Measurements from ENCODE around the gene PARP1. TPM values are rescaled to one million over a fixed set of nuclear protein-coding genes. Genes with fewer than 3 reads are reported as not detected.
A peak's percentile ranks its signal among the peaks of the same experiment; 100 is the strongest.

PARP1 gene
- total and polyA plus RNA-seq, 2 donors from 2014 or later: 37.9 to 71.1 TPM

DNA sequence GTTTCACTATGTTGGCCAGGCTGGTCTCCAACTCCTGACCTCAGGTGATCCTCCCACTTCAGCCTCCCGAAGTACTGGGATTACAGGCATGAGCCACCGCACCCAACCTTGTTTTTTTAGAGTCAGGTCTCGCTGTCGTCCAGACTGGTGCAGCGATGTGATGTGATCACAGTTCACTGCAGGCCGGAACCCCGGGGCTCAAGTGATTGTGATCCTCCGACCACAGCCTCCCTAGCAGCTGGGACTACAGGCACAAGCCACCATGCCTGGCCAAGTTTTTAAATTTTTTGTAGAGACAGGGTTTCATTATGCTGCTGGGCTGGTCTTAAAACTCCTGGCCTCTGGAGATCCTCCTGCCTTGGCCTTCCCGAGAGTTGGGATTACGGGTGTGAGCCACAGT is 52.9 kb downstream of the PARP1 start:
- no peak overlapping the region for H3K27ac ChIP-seq (ENCODE audit: low read depth in 2 of 2, low read length in 2 of 2)
- H3K4me3 ChIP-seq (ENCODE audit: low read length in 3 of 3): no peak overlapping the region
- H3K36me3 ChIP-seq (ENCODE audit: control insufficient read depth in 2 of 3, insufficient read depth in 3 of 3, low read length in 3 of 3): peaks cover 0 to 4% (median 1%) of the 10 kb centered on the region in 3 donors
- no peaks in the 10 kb centered on the region for H3K27me3 ChIP-seq (ENCODE audit: control insufficient read depth, insufficient read depth, low read length)
- FAIRE-seq (no peak), DNase-seq (no peak)
- H3K4me1 ChIP-seq (ENCODE audit: control insufficient read depth in 2 of 3, insufficient read depth in 2 of 3, low read depth in 1 of 3, low read length in 3 of 3): no peaks in the 10 kb centered on the region
- no peaks in the 10 kb centered on the region for H3K9me3 ChIP-seq (ENCODE audit: control insufficient read depth in 2 of 3, insufficient read depth in 1 of 3, low read length in 3 of 3)
- no peak overlapping the region for H3K9ac ChIP-seq (ENCODE audit: low read length in 3 of 3)
- intact Hi-C loops (cut with DNase I): no loop called here
- TF ChIP-seq, protein P1, sequence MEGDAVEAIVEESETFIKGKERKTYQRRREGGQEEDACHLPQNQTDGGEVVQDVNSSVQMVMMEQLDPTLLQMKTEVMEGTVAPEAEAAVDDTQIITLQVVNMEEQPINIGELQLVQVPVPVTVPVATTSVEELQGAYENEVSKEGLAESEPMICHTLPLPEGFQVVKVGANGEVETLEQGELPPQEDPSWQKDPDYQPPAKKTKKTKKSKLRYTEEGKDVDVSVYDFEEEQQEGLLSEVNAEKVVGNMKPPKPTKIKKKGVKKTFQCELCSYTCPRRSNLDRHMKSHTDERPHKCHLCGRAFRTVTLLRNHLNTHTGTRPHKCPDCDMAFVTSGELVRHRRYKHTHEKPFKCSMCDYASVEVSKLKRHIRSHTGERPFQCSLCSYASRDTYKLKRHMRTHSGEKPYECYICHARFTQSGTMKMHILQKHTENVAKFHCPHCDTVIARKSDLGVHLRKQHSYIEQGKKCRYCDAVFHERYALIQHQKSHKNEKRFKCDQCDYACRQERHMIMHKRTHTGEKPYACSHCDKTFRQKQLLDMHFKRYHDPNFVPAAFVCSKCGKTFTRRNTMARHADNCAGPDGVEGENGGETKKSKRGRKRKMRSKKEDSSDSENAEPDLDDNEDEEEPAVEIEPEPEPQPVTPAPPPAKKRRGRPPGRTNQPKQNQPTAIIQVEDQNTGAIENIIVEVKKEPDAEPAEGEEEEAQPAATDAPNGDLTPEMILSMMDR (IDR thresholded peaks at IDR 0.05; ENCODE audit: borderline replicate concordance, extremely low read depth, insufficient read depth): no peak

DNA sequence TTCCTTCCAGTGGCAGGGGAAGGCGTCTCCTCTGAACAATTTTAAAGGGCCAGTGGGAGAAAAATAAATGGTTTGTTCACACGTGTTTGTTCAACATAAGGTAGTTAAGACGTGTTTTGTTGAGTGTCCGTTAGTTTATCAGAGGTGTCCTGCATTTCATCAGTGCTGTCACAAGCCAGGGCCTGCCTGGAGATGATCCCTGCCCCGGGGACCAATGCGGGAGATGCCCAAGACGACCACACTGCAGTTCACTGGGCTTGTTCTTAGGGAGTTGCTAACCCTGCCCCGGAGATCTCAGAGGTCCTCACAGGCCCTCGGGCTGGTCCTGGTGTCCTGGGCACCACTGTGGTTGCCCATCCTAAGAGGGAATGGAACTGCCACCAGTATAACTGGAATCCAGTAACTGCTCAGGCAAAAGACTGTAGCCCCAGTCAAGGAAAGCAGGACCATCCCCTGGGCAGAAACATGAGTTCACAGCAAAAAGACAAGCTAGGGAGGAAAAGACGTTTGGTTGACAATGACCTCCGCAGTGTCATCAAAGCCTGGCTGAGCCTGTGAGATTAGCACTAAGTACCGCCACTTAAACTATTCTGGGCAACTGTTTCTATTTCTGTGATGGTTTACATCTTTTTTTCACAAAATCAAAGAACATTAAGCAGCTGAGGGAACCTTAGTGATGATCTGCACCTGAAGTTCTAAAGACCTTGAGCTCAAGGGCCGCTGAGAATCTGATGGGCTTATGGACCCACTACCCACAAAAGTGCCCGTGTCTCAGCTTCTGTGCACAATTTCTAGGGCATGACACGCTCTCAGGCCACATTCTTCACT is 54.0 kb downstream of the PARP1 start:
- no peak overlapping the region for H3K27ac ChIP-seq (ENCODE audit: low read depth in 2 of 2, low read length in 2 of 2)
- DNase-seq: no peak
- no peak overlapping the region for H3K4me3 ChIP-seq (ENCODE audit: low read length in 3 of 3)
- no peak overlapping the region for H3K9ac ChIP-seq (ENCODE audit: low read length in 3 of 3)
- no peaks in the 10 kb centered on the region for H3K4me1 ChIP-seq (ENCODE audit: control insufficient read depth in 2 of 3, insufficient read depth in 2 of 3, low read depth in 1 of 3, low read length in 3 of 3)
- H3K27me3 ChIP-seq (ENCODE audit: control insufficient read depth, insufficient read depth, low read length): no peaks in the 10 kb centered on the region
- no peak for FAIRE-seq
- H3K36me3 ChIP-seq (ENCODE audit: control insufficient read depth in 2 of 3, insufficient read depth in 3 of 3, low read length in 3 of 3): peaks cover 0 to 4% (median 0%) of the 10 kb centered on the region in 3 donors
- intact Hi-C loops (cut with DNase I): no loop called here
- TF ChIP-seq, protein P1 (IDR thresholded peaks at IDR 0.05; ENCODE audit: borderline replicate concordance, extremely low read depth, insufficient read depth): no peak
- H3K9me3 ChIP-seq (ENCODE audit: control insufficient read depth in 2 of 3, insufficient read depth in 1 of 3, low read length in 3 of 3): no peaks in the 10 kb centered on the region

DNA sequence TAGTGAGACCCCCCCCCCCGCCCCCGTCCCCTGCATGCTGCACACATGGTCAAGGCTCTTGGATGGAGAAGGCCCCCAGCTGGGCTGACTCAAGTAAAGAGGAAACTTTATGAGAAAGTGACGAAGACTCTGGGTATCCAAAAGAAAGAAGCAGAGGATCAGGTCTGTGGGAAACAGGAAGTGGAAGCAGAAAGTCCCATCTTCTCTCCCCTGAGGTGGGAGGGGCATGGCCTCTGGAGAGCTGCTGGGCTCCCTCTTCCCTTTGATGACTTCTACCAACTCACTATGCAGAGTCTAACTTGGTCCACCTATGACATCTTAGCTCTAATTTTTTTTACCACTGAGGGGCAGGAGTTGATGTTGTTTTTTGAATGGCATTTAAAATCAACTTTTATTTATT is 56.2 kb downstream of the PARP1 start:
- Histone ChIP-seq H3K4me3 (ENCODE audit: low read length in 3 of 3) (no peak overlapping the region), H3K36me3 (ENCODE audit: control insufficient read depth in 2 of 3, insufficient read depth in 3 of 3, low read length in 3 of 3) (no peaks in the 10 kb centered on the region), H3K27me3 (ENCODE audit: control insufficient read depth, insufficient read depth, low read length) (no peaks in the 10 kb centered on the region), H3K4me1 (ENCODE audit: control insufficient read depth in 2 of 3, insufficient read depth in 2 of 3, low read depth in 1 of 3, low read length in 3 of 3) (no peaks in the 10 kb centered on the region), H3K9me3 (ENCODE audit: control insufficient read depth in 2 of 3, insufficient read depth in 1 of 3, low read length in 3 of 3) (no peaks in the 10 kb centered on the region), H3K27ac (ENCODE audit: low read depth in 2 of 2, low read length in 2 of 2) (no peak overlapping the region), H3K9ac (ENCODE audit: low read length in 3 of 3) (no peak overlapping the region)
- intact Hi-C loops (cut with DNase I): no loop called here
- peak in 1 of 5 donors; percentile 11 for DNase-seq
- FAIRE-seq: no peak
- TF ChIP-seq, protein P1 (IDR thresholded peaks at IDR 0.05; ENCODE audit: borderline replicate concordance, extremely low read depth, insufficient read depth): no peak

Data from kidney (tissue), 14 donors.